ENCODE results near the gene ENTR1. TPM values are rescaled to one million over a fixed set of nuclear protein-coding genes. Genes with fewer than 3 reads are reported as not detected.

Gene ENTR1
- total and polyA plus RNA-seq, 2 donors = 26.7 to 60.3 TPM

DNA sequence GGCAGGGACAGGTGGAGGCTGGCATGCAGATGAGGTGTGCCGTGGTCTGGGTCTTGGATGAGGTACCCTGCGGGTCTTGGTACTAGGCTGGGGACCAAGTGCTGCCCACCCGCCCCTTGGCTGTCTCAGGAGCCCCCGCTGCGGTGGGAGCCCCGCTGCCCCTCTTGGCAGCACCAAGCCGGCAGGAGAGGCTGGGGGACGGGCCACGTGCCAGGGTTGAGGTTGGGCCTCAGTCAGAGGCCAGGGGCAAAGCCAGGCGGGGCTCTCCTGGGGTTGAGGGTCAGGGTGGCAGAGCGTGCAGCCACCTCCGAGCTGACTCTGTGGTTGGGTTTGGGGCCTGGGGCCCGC is 38.9 kb downstream of the ENTR1 start:
- no peak for DNase-seq (ENCODE audit: low read depth in 6 of 9, low spot score in 9 of 9)
- H3K27me3 ChIP-seq (ENCODE audit: control insufficient read depth in 2 of 2, insufficient read depth in 1 of 2, low read length in 1 of 2) = peaks cover 0 to 27% of the 10 kb centered on the region in 2 donors
- WGBS = 97% methylated on average over 13 of the region's 13 CpGs
- H3K4me3 ChIP-seq (ENCODE audit: low read length in 2 of 2) = no peak overlapping the region
- H3K9me3 ChIP-seq (ENCODE audit: control insufficient read depth in 2 of 2, insufficient read depth in 1 of 2, low read length in 1 of 2) = no peaks in the 10 kb centered on the region
- H3K36me3 ChIP-seq (ENCODE audit: control insufficient read depth in 2 of 2, insufficient read depth in 2 of 2, low read length in 1 of 2) = no peaks in the 10 kb centered on the region
- peaks cover 0 to 10% of the 10 kb centered on the region in 2 donors for H3K4me1 ChIP-seq (ENCODE audit: control insufficient read depth in 2 of 2, insufficient read depth in 2 of 2, low read length in 2 of 2)
- H3K27ac ChIP-seq (ENCODE audit: low read depth in 1 of 2, low read length in 1 of 2) = no peak overlapping the region

DNA sequence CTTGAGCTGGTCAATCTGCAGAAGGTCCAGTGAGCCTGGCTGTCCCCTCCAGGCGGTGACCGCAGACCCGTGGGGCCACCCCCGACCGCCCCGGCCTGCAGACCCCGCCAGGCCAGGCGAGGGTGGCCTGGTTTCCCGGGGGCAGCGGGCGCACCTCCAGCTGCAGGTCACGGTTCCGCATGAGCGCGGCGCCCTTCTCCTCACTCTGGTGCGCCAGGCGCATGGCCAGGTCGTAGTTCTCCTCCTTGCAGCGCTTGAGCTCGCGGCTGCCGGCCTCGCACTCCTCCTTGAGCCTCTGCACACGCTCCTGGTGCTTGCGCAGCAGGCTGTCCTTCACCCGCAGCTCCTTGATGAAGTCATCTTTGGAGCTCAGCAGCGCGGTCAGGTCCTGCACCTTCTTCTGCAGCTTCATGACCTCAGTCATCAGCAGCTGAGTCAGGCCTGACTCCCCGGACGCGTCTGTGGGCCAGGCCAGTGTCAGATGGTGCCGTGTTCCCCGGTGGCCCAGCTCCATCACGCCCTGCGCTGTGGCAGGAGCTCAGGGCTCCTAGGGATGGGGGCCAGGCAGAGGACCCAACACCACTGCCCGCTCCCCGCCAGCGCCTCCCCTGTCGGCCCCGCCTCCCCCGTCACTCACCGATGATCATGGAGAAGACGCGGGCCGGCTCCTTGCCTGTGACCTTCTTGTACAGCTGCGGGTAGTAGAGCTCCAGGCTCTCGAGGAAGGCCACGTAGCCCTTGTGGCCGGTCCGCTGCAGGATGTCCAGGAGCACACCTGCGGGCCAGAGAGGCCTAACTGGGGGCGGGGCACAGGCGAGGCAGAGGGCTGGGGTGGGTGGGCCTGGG is 39.5 kb downstream of the ENTR1 start:
- Histone ChIP-seq H3K4me1 (ENCODE audit: control insufficient read depth in 2 of 2, insufficient read depth in 2 of 2, low read length in 2 of 2) (peaks cover 0 to 10% of the 10 kb centered on the region in 2 donors), H3K27me3 (ENCODE audit: control insufficient read depth in 2 of 2, insufficient read depth in 1 of 2, low read length in 1 of 2) (peaks cover 0 to 27% of the 10 kb centered on the region in 2 donors), H3K27ac (ENCODE audit: low read depth in 1 of 2, low read length in 1 of 2) (no peak overlapping the region), H3K4me3 (ENCODE audit: low read length in 2 of 2) (no peak overlapping the region), H3K9me3 (ENCODE audit: control insufficient read depth in 2 of 2, insufficient read depth in 1 of 2, low read length in 1 of 2) (no peaks in the 10 kb centered on the region), H3K36me3 (ENCODE audit: control insufficient read depth in 2 of 2, insufficient read depth in 2 of 2, low read length in 1 of 2) (no peaks in the 10 kb centered on the region)
- WGBS = 97% methylated on average over 54 of the region's 54 CpGs
- no peak for DNase-seq (ENCODE audit: low read depth in 6 of 9, low spot score in 9 of 9)

DNA sequence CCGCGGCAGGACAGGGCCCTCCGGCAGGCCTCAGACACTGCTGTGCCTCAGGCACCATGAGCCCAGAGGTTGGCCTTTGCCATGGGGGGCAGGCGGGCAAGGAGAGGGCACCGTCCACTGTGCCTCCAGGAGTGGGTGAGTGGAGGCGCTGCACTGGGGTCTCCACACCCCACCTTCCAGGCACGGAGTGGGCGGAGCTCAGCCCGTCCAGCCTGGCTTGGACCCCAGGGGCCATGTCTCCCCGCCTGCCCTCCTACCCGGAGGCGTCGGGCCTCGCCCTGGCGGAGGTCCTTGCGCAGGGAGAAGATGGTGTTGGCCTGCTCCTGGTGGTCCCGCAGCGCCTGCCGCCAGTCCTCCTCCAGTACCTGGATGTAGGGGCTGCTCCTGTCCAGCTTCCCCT is 40.4 kb downstream of the ENTR1 start:
- H3K27me3 ChIP-seq (ENCODE audit: control insufficient read depth in 2 of 2, insufficient read depth in 1 of 2, low read length in 1 of 2) = peaks cover 0 to 28% of the 10 kb centered on the region in 2 donors
- no peak overlapping the region for H3K27ac ChIP-seq (ENCODE audit: low read depth in 1 of 2, low read length in 1 of 2)
- WGBS = 99% methylated on average over 19 of the region's 19 CpGs
- H3K4me1 ChIP-seq (ENCODE audit: control insufficient read depth in 2 of 2, insufficient read depth in 2 of 2, low read length in 2 of 2) = peaks cover 0 to 10% of the 10 kb centered on the region in 2 donors
- DNase-seq (ENCODE audit: low read depth in 6 of 9, low spot score in 9 of 9) = no peak
- H3K9me3 ChIP-seq (ENCODE audit: control insufficient read depth in 2 of 2, insufficient read depth in 1 of 2, low read length in 1 of 2) = no peaks in the 10 kb centered on the region
- H3K36me3 ChIP-seq (ENCODE audit: control insufficient read depth in 2 of 2, insufficient read depth in 2 of 2, low read length in 1 of 2) = no peaks in the 10 kb centered on the region
- H3K4me3 ChIP-seq (ENCODE audit: low read length in 2 of 2) = no peak overlapping the region

GRCh38 chr9:136368190-136368589 is 42.2 kb downstream of the ENTR1 start:
- H3K9me3 ChIP-seq (ENCODE audit: control insufficient read depth in 2 of 2, insufficient read depth in 1 of 2, low read length in 1 of 2) = peaks cover 0 to 10% of the 10 kb centered on the region in 2 donors
- H3K36me3 ChIP-seq (ENCODE audit: control insufficient read depth in 2 of 2, insufficient read depth in 2 of 2, low read length in 1 of 2) = no peaks in the 10 kb centered on the region
- no peak for DNase-seq (ENCODE audit: low read depth in 6 of 9, low spot score in 9 of 9)
- 92% methylated on average over 18 of the region's 18 CpGs for WGBS
- peaks cover 2 to 28% of the 10 kb centered on the region in 2 donors for H3K27me3 ChIP-seq (ENCODE audit: control insufficient read depth in 2 of 2, insufficient read depth in 1 of 2, low read length in 1 of 2)
- no peak overlapping the region for H3K27ac ChIP-seq (ENCODE audit: low read depth in 1 of 2, low read length in 1 of 2)
- peaks cover 6 to 20% of the 10 kb centered on the region in 2 donors for H3K4me1 ChIP-seq (ENCODE audit: control insufficient read depth in 2 of 2, insufficient read depth in 2 of 2, low read length in 2 of 2)
- no peak overlapping the region for H3K4me3 ChIP-seq (ENCODE audit: low read length in 2 of 2)

GRCh38 chr9:136367296-136368145 is 42.9 kb downstream of the ENTR1 start:
- no peak overlapping the region for H3K4me3 ChIP-seq (ENCODE audit: low read length in 2 of 2)
- H3K9me3 ChIP-seq (ENCODE audit: control insufficient read depth in 2 of 2, insufficient read depth in 1 of 2, low read length in 1 of 2) = peaks cover 0 to 12% of the 10 kb centered on the region in 2 donors
- no peaks in the 10 kb centered on the region for H3K36me3 ChIP-seq (ENCODE audit: control insufficient read depth in 2 of 2, insufficient read depth in 2 of 2, low read length in 1 of 2)
- peaks cover 2 to 21% of the 10 kb centered on the region in 2 donors for H3K27me3 ChIP-seq (ENCODE audit: control insufficient read depth in 2 of 2, insufficient read depth in 1 of 2, low read length in 1 of 2)
- DNase-seq (ENCODE audit: low read depth in 6 of 9, low spot score in 9 of 9) = no peak
- no peak overlapping the region for H3K27ac ChIP-seq (ENCODE audit: low read depth in 1 of 2, low read length in 1 of 2)
- H3K4me1 ChIP-seq (ENCODE audit: control insufficient read depth in 2 of 2, insufficient read depth in 2 of 2, low read length in 2 of 2) = peaks cover 6 to 13% of the 10 kb centered on the region in 2 donors
- WGBS = 93% methylated on average over 45 of the region's 45 CpGs

GRCh38 chr9:136366826-136367225 is 43.6 kb downstream of the ENTR1 start:
- no peak for DNase-seq (ENCODE audit: low read depth in 6 of 9, low spot score in 9 of 9)
- peaks cover 2 to 14% of the 10 kb centered on the region in 2 donors for H3K27me3 ChIP-seq (ENCODE audit: control insufficient read depth in 2 of 2, insufficient read depth in 1 of 2, low read length in 1 of 2)
- peaks cover 6 to 10% of the 10 kb centered on the region in 2 donors for H3K4me1 ChIP-seq (ENCODE audit: control insufficient read depth in 2 of 2, insufficient read depth in 2 of 2, low read length in 2 of 2)
- WGBS = 96% methylated on average over 9 of the region's 9 CpGs
- no peak overlapping the region for H3K27ac ChIP-seq (ENCODE audit: low read depth in 1 of 2, low read length in 1 of 2)
- H3K9me3 ChIP-seq (ENCODE audit: control insufficient read depth in 2 of 2, insufficient read depth in 1 of 2, low read length in 1 of 2) = peaks cover 0 to 12% of the 10 kb centered on the region in 2 donors
- no peak overlapping the region for H3K4me3 ChIP-seq (ENCODE audit: low read length in 2 of 2)
- H3K36me3 ChIP-seq (ENCODE audit: control insufficient read depth in 2 of 2, insufficient read depth in 2 of 2, low read length in 1 of 2) = peaks cover 0 to 7% of the 10 kb centered on the region in 2 donors

DNA sequence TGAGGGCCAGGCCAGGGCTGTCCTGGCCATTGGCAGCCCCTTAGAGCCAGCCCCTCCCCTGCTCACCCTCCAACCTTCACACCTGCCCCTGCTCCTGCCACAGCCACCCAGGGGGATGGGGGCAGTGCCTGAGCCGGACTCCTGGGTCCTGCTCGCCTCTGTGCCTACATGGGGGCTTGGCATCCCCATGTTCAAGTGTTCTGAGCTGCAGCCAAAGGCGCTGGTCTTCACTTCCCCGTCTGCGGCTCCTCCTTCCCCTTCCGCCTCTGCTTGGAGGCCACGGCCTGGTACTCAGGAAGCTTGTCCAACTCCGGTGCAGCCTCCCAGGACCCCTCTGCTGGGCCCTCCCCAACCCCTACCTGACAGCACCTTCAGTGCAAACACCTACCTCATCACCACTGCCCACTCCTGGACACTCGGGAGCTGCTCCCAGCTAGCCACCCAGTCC is 44.6 kb downstream of the ENTR1 start:
- Histone ChIP-seq H3K4me3 (ENCODE audit: low read length in 2 of 2) (no peak overlapping the region), H3K4me1 (ENCODE audit: control insufficient read depth in 2 of 2, insufficient read depth in 2 of 2, low read length in 2 of 2) (peaks cover 6 to 10% of the 10 kb centered on the region in 2 donors), H3K27me3 (ENCODE audit: control insufficient read depth in 2 of 2, insufficient read depth in 1 of 2, low read length in 1 of 2) (peaks cover 2 to 11% of the 10 kb centered on the region in 2 donors), H3K9me3 (ENCODE audit: control insufficient read depth in 2 of 2, insufficient read depth in 1 of 2, low read length in 1 of 2) (peaks cover 0 to 12% of the 10 kb centered on the region in 2 donors), H3K27ac (ENCODE audit: low read depth in 1 of 2, low read length in 1 of 2) (no peak overlapping the region), H3K36me3 (ENCODE audit: control insufficient read depth in 2 of 2, insufficient read depth in 2 of 2, low read length in 1 of 2) (peaks cover 0 to 16% of the 10 kb centered on the region in 2 donors)
- DNase-seq (ENCODE audit: low read depth in 6 of 9, low spot score in 9 of 9) = no peak
- 78% methylated on average over 9 of the region's 9 CpGs for WGBS

- DNase-seq (ENCODE audit: low read depth in 6 of 9, low spot score in 9 of 9) = no peak
- no peak overlapping the region for H3K27ac ChIP-seq (ENCODE audit: low read depth in 1 of 2, low read length in 1 of 2)
Measured at GRCh38 chr9:136364942-136365774, 45.3 kb downstream of the ENTR1 start.

More at GRCh38 chr9:136364942-136365774, 45.3 kb downstream of the ENTR1 start:
- 92% methylated on average over 31 of the region's 31 CpGs for WGBS
- Histone ChIP-seq H3K36me3 (ENCODE audit: control insufficient read depth in 2 of 2, insufficient read depth in 2 of 2, low read length in 1 of 2) (peaks cover 0 to 20% of the 10 kb centered on the region in 2 donors), H3K9me3 (ENCODE audit: control insufficient read depth in 2 of 2, insufficient read depth in 1 of 2, low read length in 1 of 2) (peaks cover 0 to 12% of the 10 kb centered on the region in 2 donors), H3K4me1 (ENCODE audit: control insufficient read depth in 2 of 2, insufficient read depth in 2 of 2, low read length in 2 of 2) (peaks cover 6 to 10% of the 10 kb centered on the region in 2 donors), H3K27me3 (ENCODE audit: control insufficient read depth in 2 of 2, insufficient read depth in 1 of 2, low read length in 1 of 2) (peaks cover 2 to 11% of the 10 kb centered on the region in 2 donors), H3K4me3 (ENCODE audit: low read length in 2 of 2) (no peak overlapping the region)
